OCI-LY7 (cell line): Measurements from ENCODE around the gene SND1. TPM values are rescaled to one million over a fixed set of nuclear protein-coding genes. Genes with fewer than 3 reads are reported as not detected.

ENCODE experiments used
- BruUV-seq: library from RNA; stranded (reverse); fragments of 400-500 nt; replicated peaks from 2 replicates; lab custom pipeline; 2021; lab: Mats Ljungman, UMichigan
- CTCF ChIA-PET: fragments of 300-600 bp; sonication (Branson Sonifier 250); formaldehyde crosslinking; loops from one replicate; lab custom pipeline; 2022; ENCODE audit warnings: antibody characterized with exemption; ENCODE audit not compliant: unreplicated experiment; lab: Charles Lee
- POLR2A ChIA-PET: fragments of 300-600 bp; sonication (Branson Sonifier 250); formaldehyde crosslinking; loops from one replicate; lab custom pipeline; 2022; ENCODE audit warnings: antibody characterized with exemption; lab: Charles Lee
- DNase-seq: peaks from one replicate; pipeline ENCODE4 v3.0.0-alpha.2; 2015; ENCODE audit warnings: low spot score
- H2AFZ ChIP-seq: fragments of 200-600 bp; sonication (generic), shearing (Covaris generic); 2 replicates; pipeline ENCODE4 v1.6.1; 2014; ENCODE audit warnings: mild to moderate bottlenecking, antibody characterized with exemption, low read length, moderate library complexity
- H3K27ac ChIP-seq: fragments of 200-600 bp; sonication (generic); 2 replicates; pipeline ENCODE4 v1.5.1; 2014; ENCODE audit warnings: mixed run types, low read depth, mild to moderate bottlenecking, moderate library complexity, low read length, inconsistent platforms; ENCODE audit not compliant: poor library complexity, severe bottlenecking
- H3K36me3 ChIP-seq: fragments of 200-600 bp; sonication (generic); 2 replicates; pipeline ENCODE4 v1.6.1; 2014; ENCODE audit warnings: mild to moderate bottlenecking, antibody characterized with exemption, low read length, moderate library complexity, mixed read lengths; ENCODE audit not compliant: insufficient read depth
- H3K4me1 ChIP-seq: fragments of 200-600 bp; sonication (generic); 2 replicates; pipeline ENCODE4 v1.5.1; 2014; ENCODE audit warnings: mild to moderate bottlenecking, low read length; ENCODE audit not compliant: insufficient read depth, poor library complexity, severe bottlenecking
- H3K4me2 ChIP-seq: fragments of 200-600 bp; sonication (generic); 2 replicates; pipeline ENCODE4 v1.6.1; 2014; ENCODE audit warnings: mild to moderate bottlenecking, low read length
- H3K4me3 ChIP-seq: fragments of 200-600 bp; sonication (generic); 2 replicates; pipeline ENCODE4 v1.5.1; 2014; ENCODE audit warnings: mild to moderate bottlenecking, low read depth, low read length; ENCODE audit not compliant: poor library complexity, severe bottlenecking
- H3K79me2 ChIP-seq: fragments of 200-600 bp; sonication (generic); 2 replicates; pipeline ENCODE4 v1.6.1; 2016; ENCODE audit warnings: low read depth, mild to moderate bottlenecking, low read length, moderate library complexity, mixed read lengths; ENCODE audit not compliant: insufficient read depth
- H3K9me2 ChIP-seq: fragments of 200-600 bp; sonication (generic); 2 replicates; pipeline ENCODE4 v1.6.1; 2016; ENCODE audit warnings: mild to moderate bottlenecking, low read length, mixed read lengths; ENCODE audit not compliant: insufficient read depth
- H3K9me3 ChIP-seq: fragments of 200-600 bp; sonication (generic); 2 replicates; pipeline ENCODE4 v1.6.1; 2014; ENCODE audit warnings: mild to moderate bottlenecking, mixed run types, low read length, mixed read lengths
- H4K20me1 ChIP-seq: fragments of 200-600 bp; sonication (generic); 2 replicates; pipeline ENCODE4 v1.6.1; 2014; ENCODE audit warnings: mild to moderate bottlenecking, antibody characterized with exemption, low read length, moderate library complexity, mixed read lengths; ENCODE audit not compliant: insufficient read depth
- CTCF ChIP-seq: fragments of 200-600 bp; sonication (generic); conservative IDR thresholded peaks from 2 replicates; pipeline ENCODE4 v1.5.1; 2014; ENCODE audit warnings: mild to moderate bottlenecking, antibody characterized with exemption, low read length, moderate library complexity, mixed read lengths
- EZH2phosphoT487 ChIP-seq: fragments of 200-600 bp; sonication (generic); IDR thresholded peaks from 2 replicates; pipeline ENCODE4 v1.6.1; 2018; ENCODE audit warnings: low read depth, borderline replicate concordance, mild to moderate bottlenecking, mixed run types, antibody characterized with exemption, low read length, moderate library complexity, mixed read lengths
- intact Hi-C: fragments of 100-400 bp; cut with micrococcal nuclease; formaldehyde crosslinking; loops from one replicate; pipeline ENCODE4 v1.10.0; 2022; ENCODE audit not compliant: unreplicated experiment
- total RNA-seq, 2 experiments: library from RNA; depleted of rRNA in 1 of 2; stranded (reverse); fragments of >200 nt in 1 of 2; shearing (Covaris generic) in 1 of 2; gene quantifications; 2 replicates each; pipeline ENCODE4 v1.2.3, GENCODE V29; 2014 to 2022

SND1 gene
- total RNA-seq, 2 experiments from 2014 or later: 111 to 221 TPM

DNA sequence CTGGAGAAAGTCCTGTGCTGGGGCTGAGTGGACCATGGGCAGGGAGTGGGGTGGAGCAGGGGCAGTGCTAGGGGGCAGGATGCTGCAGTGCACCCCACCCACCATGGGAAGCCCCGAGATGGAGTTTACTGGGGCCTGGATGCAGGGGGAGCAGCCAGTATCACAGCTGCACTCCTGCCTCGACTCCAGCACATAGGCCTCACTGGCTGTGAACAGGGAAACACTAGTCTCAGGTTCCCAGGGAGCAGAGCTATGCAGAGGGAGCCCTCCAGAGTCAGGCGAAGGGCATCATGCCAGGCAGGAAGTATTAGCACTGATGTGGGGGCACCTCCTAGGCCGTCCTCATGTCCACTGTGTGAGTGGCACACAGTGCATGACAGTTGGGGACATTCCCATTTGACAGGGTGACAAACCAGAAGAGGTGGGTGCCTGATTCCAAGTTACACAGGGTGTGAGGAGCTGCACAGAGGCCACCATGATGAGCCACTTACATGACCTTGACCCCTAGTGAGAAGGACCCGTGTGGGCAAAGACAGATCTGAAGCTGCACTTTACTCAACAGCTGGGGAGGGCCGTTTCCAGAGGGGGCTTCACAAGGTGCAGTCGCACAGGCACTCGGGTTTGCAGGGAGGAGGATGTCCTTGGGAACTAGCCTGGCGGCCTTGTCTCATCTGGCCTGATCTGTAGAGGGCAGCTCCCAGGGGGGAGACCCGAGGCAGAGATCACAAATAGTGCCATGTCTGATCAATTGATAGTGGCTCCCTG lies 449.1 kb downstream of the SND1 start:
- Histone ChIP-seq H3K4me1 (peaks cover 31% of the 10 kb centered on the region), H3K36me3 (no peaks in the 10 kb centered on the region; the same call in 1 of the 2 replicates), H3K4me3 (no peak overlapping the region), H4K20me1 (no peaks in the 10 kb centered on the region), H3K9me3 (no peaks in the 10 kb centered on the region), H3K4me2 (no peak overlapping the region), H3K79me2 (no peaks in the 10 kb centered on the region), H3K9me2 (no peaks in the 10 kb centered on the region), H3K27ac (no peak overlapping the region), H2AFZ (no peak overlapping the region)
- intact Hi-C loops: loop anchor here (10.0 kb wide), 1 partner anchor 706 kb away; the partner anchor contains the start of gene ZNF800
- BruUV-seq: no TSS peak
- ChIA-PET POLR2A (no interaction called here), CTCF (no interaction called here)
- TF ChIP-seq EZH2phosphoT487 (no peak), CTCF (no peak)
- DNase-seq: no peak

DNA sequence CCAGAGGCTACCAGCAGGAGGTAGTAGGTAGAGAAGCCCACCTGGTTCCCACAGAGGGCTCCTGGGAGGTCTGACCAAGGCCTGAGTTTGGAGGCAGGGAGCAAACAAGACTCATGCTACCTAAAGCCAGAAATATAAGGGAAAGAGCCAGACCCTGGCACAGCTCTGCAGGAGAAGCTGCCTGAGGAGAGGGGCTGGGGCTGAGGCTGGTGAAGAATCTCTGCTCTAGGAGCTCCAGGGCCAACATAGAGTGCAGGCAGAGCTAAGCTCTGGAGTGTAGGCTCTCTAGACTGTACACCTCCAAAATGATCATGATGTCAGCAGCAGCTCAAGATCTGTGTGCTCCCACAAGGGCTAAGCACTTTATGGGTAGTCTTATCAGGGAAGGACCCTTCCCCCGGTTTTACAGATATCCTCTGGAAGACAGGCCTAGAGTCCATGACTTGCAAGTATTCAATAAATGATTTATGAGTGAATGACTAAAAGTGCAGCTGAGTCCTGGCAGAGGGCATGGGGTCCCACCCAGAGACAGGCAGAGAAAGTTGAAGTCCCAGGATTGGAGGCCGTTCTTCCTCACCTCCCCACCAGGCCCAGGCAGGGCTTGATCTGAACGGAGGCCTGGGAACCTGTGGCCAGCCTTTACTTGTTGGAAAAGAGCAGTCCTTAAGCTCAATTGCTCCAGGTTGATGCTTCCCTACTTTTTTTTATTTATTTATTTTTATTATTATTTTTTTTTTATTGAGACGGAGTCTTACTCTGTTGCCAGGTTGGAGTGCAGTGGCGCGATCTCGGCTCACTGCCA lies 450.7 kb downstream of the SND1 start:
- DNase-seq: no peak
- ChIA-PET POLR2A (no interaction called here), CTCF (no interaction called here)
- Histone ChIP-seq H3K36me3 (no peaks in the 10 kb centered on the region), H3K4me1 (peaks cover 41% of the 10 kb centered on the region), H3K79me2 (no peaks in the 10 kb centered on the region), H3K9me3 (no peaks in the 10 kb centered on the region), H2AFZ (no peak overlapping the region), H3K9me2 (no peaks in the 10 kb centered on the region), H4K20me1 (no peaks in the 10 kb centered on the region), H3K4me3 (no peak overlapping the region), H3K4me2 (no peak overlapping the region), H3K27ac (no peak overlapping the region)
- intact Hi-C loops: loop anchor here (10.0 kb wide), 1 partner anchor 708 kb away; the partner anchor contains the start of gene ZNF800
- no peak for TF ChIP-seq EZH2phosphoT487
- no peak for TF ChIP-seq CTCF
- BruUV-seq: no TSS peak
